Lower lobe of right lung (tissue), 2 donors: ENCODE results near the gene PTPRG. TPM values are rescaled to one million over a fixed set of nuclear protein-coding genes. Genes with fewer than 3 reads are reported as not detected.
A peak's percentile ranks its signal among the peaks of the same experiment; 100 is the strongest.
"Not testable (repeated sequence)": the region's sequence is repeated elsewhere in the genome, so short reads cannot be mapped to it uniquely, and the experiment has no call there.

Experiments used
- ATAC-seq, 2 donors: fragments of 200-7000 bp; cut with Tn5 transposase; one replicate each; pipeline ENCODE4 v1.9.1; 2020 to 2022; ENCODE audit warnings: mild to moderate bottlenecking in 2 of 2, moderate library complexity in 2 of 2
- DNase-seq: peaks from one replicate; pipeline ENCODE4 v3.0.0-alpha.2; 2020
- H3K27ac ChIP-seq: fragments of 200-600 bp; one replicate; pipeline ENCODE4 v1.8.0; 2022
- H3K27me3 ChIP-seq: fragments of 200-600 bp; one replicate; pipeline ENCODE4 v1.8.0; 2022; ENCODE audit warnings: low read depth
- H3K36me3 ChIP-seq: fragments of 200-600 bp; one replicate; pipeline ENCODE4 v1.8.0; 2022; ENCODE audit warnings: mild to moderate bottlenecking
- H3K4me1 ChIP-seq: fragments of 200-600 bp; one replicate; pipeline ENCODE4 v1.8.0; 2022
- H3K4me3 ChIP-seq: fragments of 200-600 bp; one replicate; pipeline ENCODE4 v1.8.0; 2022; ENCODE audit warnings: mild to moderate bottlenecking
- H3K9me3 ChIP-seq: fragments of 200-600 bp; one replicate; pipeline ENCODE4 v1.8.0; 2022
- CTCF ChIP-seq: fragments of 200-600 bp; IDR thresholded peaks from one replicate; pipeline ENCODE4 v1.8.0; 2022; ENCODE audit warnings: antibody characterized with exemption, mild to moderate bottlenecking
- intact Hi-C: fragments of 100-400 bp; cut with DNase I; formaldehyde crosslinking; loops from one replicate; pipeline ENCODE4 v1.11.0; 2022
- total RNA-seq: library from RNA; stranded (reverse); fragmentation: NEBNext Ultra II Directional; extraction: Animal tissue kit (Norgen Biotek cat#: 25700); gene quantifications from one replicate; pipeline ENCODE4 v1.2.1, GENCODE V29; 2021
- donor health status: DM: no; HTN: yes; CAD: no; lungs with severe emphysema.

PTPRG gene
- total RNA-seq, 1 donor from 2014 or later: 67.6 TPM

- H3K9me3 ChIP-seq: no peaks in the 10 kb centered on the region
- no peaks in the 10 kb centered on the region for H3K27me3 ChIP-seq
- no peak overlapping the region for H3K27ac ChIP-seq
- H3K4me3 ChIP-seq: no peak overlapping the region
- no peaks in the 10 kb centered on the region for H3K36me3 ChIP-seq
- DNase-seq (no peak), ATAC-seq (no peak)
- peaks cover 14% of the 10 kb centered on the region for H3K4me1 ChIP-seq
- TF ChIP-seq CTCF: no peak
- intact Hi-C loops: no loop called here
These were observed 152.9 kb downstream of the PTPRG start for GRCh38 chr3:61714225-61714624.

- peak in 1 of 2 donors; percentile 36 for ATAC-seq
- DNase-seq: no peak
- Histone ChIP-seq H3K27ac (no peak overlapping the region), H3K4me1 (peaks cover 8% of the 10 kb centered on the region), H3K27me3 (no peaks in the 10 kb centered on the region), H3K4me3 (no peak overlapping the region), H3K36me3 (no peaks in the 10 kb centered on the region), H3K9me3 (no peaks in the 10 kb centered on the region)
- no peak for TF ChIP-seq CTCF
- intact Hi-C loops: no loop called here
These were observed 154.6 kb downstream of the PTPRG start for GRCh38 chr3:61715886-61716527.

GRCh38 chr3:61716693-61717092 lies 155.3 kb downstream of the PTPRG start:
- ATAC-seq, H3K36me3 ChIP-seq, H3K4me1 ChIP-seq, DNase-seq, H3K9me3 ChIP-seq, intact Hi-C loops, H3K4me3 ChIP-seq, H3K27ac ChIP-seq, H3K27me3 ChIP-seq: not testable (repeated sequence)

GRCh38 chr3:61718565-61718964 lies 157.2 kb downstream of the PTPRG start:
- intact Hi-C loops: no loop called here
- Histone ChIP-seq H3K4me3 (no peak overlapping the region), H3K27ac (no peak overlapping the region), H3K9me3 (no peaks in the 10 kb centered on the region), H3K4me1 (peaks cover 8% of the 10 kb centered on the region), H3K36me3 (no peaks in the 10 kb centered on the region), H3K27me3 (no peaks in the 10 kb centered on the region)
- TF ChIP-seq CTCF: no peak
- no peak for ATAC-seq
- DNase-seq: no peak

- H3K27ac ChIP-seq: no peak overlapping the region
- no peaks in the 10 kb centered on the region for H3K9me3 ChIP-seq
- no peak for ATAC-seq
- H3K4me3 ChIP-seq: no peak overlapping the region
- no peaks in the 10 kb centered on the region for H3K36me3 ChIP-seq
- TF ChIP-seq CTCF: no peak
- no peak for DNase-seq
- no peaks in the 10 kb centered on the region for H3K27me3 ChIP-seq
- peaks cover 8% of the 10 kb centered on the region for H3K4me1 ChIP-seq
- intact Hi-C loops: no loop called here
These were observed 158.1 kb downstream of the PTPRG start for GRCh38 chr3:61719278-61719977.

GRCh38 chr3:61723038-61723437 lies 161.7 kb downstream of the PTPRG start:
- no peak for TF ChIP-seq CTCF
- intact Hi-C loops: no loop called here
- peaks cover 20% of the 10 kb centered on the region for H3K4me1 ChIP-seq
- no peaks in the 10 kb centered on the region for H3K9me3 ChIP-seq
- no peak overlapping the region for H3K27ac ChIP-seq
- ATAC-seq: no peak
- DNase-seq: no peak
- no peaks in the 10 kb centered on the region for H3K36me3 ChIP-seq
- H3K27me3 ChIP-seq: no peaks in the 10 kb centered on the region
- H3K4me3 ChIP-seq: no peak overlapping the region
